AG04449 (cell line): ENCODE measurements around the gene FNDC11.

Source experiments
- CTCF ChIA-PET: fragments of 350-600 bp; formaldehyde crosslinking; extraction: SDS; loops from one replicate; lab custom pipeline; 2021; ENCODE audit warnings: antibody characterized with exemption; lab: Yijun Ruan, JAX
- POLR2A ChIA-PET: fragments of 400-600, 350-600 bp; formaldehyde crosslinking; extraction: SDS; loops from one replicate; lab custom pipeline; 2020; ENCODE audit warnings: antibody characterized with exemption, inconsistent platforms; lab: Yijun Ruan, JAX
- DNase-seq: peaks from one replicate; pipeline ENCODE4 v3.0.0-alpha.2; 2010; ENCODE audit warnings: low read depth, low spot score
- H3K4me3 ChIP-seq: 2 replicates; pipeline ENCODE4 v1.5.1; 2011; ENCODE audit warnings: low read depth, mild to moderate bottlenecking, control low read depth, low read length
- CTCF ChIP-seq: IDR thresholded peaks from one replicate; pipeline ENCODE4 v1.5.1; 2011; ENCODE audit warnings: mild to moderate bottlenecking, moderate library complexity, low read length, control low read depth, inconsistent platforms; ENCODE audit not compliant: insufficient read depth; ENCODE audit errors: missing control alignments

Gene FNDC11

GRCh38 chr20:63562461-63563224, 8.7 kb downstream of the FNDC11 start:
- no peak for TF ChIP-seq CTCF
- ChIA-PET POLR2A (interaction anchor here (0.6 kb wide), 2 partner anchors 7 to 12 kb away, joined by 3 read pairs; no protein-coding TSS in a partner anchor), CTCF (no interaction called here)
- DNase-seq = no peak
- no peak overlapping the region for H3K4me3 ChIP-seq

DNA sequence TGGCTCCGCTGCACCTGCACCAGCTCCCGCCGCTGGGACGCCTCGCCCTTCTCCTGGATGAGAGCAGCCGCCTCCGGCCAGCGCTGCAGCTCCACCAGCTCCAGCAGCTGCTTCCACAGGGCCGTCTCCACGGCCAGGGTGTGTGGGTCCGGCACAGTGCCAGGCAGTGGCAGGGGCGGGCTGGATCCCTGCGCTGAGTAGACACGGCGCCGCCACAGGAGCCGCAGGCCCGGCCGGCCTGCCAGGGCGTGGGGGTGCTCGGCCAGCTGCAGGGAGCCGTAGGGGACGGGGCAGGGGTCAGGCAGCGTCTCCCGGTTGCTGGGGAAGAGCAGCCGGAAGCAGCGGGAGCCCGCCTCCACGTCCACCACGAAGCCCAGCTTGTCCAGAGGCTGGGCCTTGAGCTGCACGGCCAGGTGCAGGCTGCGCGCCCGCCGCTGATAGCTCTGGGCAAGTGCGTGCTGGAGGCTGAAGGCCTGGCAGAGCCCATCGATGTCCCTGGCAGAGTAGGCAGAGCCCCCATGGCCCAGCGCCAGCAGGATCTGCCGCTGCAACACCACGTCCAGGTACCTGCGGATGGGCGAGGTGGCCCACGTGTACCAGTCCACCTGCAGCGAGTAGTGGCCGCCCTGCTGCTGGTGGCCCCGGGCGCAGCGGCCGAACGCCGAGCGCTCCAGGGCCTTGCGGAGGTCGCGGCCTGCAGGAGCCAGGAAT, 9.4 kb downstream of the FNDC11 start:
- H3K4me3 ChIP-seq = no peak overlapping the region
- DNase-seq = no peak
- ChIA-PET POLR2A (interaction anchor here (0.6 kb wide), 1 partner anchor 8 kb away, joined by 3 read pairs; no protein-coding TSS in a partner anchor), CTCF (no interaction called here)
- no peak for TF ChIP-seq CTCF

- no peak overlapping the region for H3K4me3 ChIP-seq
- ChIA-PET CTCF (no interaction called here), POLR2A (interaction anchor here (0.8 kb wide), 1 partner anchor 10 kb away, joined by 5 read pairs; the partner anchor contains the start of gene HELZ2)
- no peak for TF ChIP-seq CTCF
- DNase-seq = no peak
These were observed 10.3 kb downstream of the FNDC11 start for GRCh38 chr20:63564036-63564810.

DNA sequence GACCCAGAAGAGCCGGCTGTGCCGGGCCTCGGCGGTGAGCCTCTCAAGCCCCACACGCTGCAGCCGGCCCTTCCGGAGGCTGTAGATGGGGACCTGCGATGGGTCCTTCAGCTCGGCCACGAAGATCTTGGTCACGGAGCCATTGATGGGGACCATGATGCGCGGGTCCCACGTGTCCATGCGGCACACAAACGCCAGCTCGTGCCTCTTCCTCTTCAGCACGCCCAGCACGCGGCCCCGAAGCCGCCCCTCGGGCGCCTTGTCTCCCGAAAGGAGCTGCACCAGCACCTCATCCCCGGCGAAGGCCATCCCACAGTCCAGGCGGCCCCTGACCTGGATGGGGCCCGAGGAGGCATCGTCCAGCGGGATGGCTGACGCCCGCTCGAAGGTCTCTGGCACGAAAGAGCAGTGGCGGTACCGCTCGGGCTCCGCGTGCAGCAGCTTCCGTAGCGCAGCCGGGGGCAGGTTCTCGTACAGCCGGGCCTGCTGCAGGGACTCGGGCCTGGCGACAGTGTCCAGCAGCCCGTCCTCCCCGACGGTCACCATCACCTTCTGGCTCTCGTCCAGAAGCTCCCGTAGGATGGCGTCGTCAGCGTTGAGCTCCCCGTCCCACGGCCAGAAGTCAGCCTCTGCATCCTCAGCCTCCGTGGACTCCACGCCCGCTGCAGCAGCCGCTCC, 11.2 kb downstream of the FNDC11 start:
- no peak for TF ChIP-seq CTCF
- no peak for DNase-seq
- ChIA-PET CTCF (no interaction called here), POLR2A (interaction anchor here (0.8 kb wide), 1 partner anchor 9 kb away, joined by 5 read pairs; the partner anchor contains the start of gene HELZ2)
- H3K4me3 ChIP-seq = no peak overlapping the region

- ChIA-PET CTCF (no interaction called here), POLR2A (no interaction called here)
- no peak for TF ChIP-seq CTCF
- no peak overlapping the region for H3K4me3 ChIP-seq
- DNase-seq = no peak
These were observed 11.9 kb downstream of the FNDC11 start for GRCh38 chr20:63565699-63566335.
